HAP-1 (cell line): ENCODE measurements around the gene VAT1L.
"Not testable (repeated sequence)": the region's sequence is repeated elsewhere in the genome, so short reads cannot be mapped to it uniquely, and the experiment has no call there.

Source experiments
- DNase-seq, 2 experiments: peaks; one replicate each; pipeline ENCODE4 v3.0.0-alpha.2; 2016 to 2020; ENCODE audit warnings: low spot score in 2 of 2
- H3K27me3 ChIP-seq: fragments of 250-450 bp; sonication (Bioruptor Pico); 2 replicates; pipeline ENCODE4 v1.5.1; 2020; ENCODE audit warnings: low read depth, mild to moderate bottlenecking, moderate library complexity
- H3K36me3 ChIP-seq: fragments of 250-450 bp; sonication (Bioruptor Pico); replicated peaks from 2 replicates; pipeline ENCODE4 v1.5.1; 2020; ENCODE audit warnings: mild to moderate bottlenecking
- H3K4me1 ChIP-seq: fragments of 250-450 bp; sonication (Bioruptor Pico); 2 replicates; pipeline ENCODE4 v1.5.1; 2020; ENCODE audit warnings: mild to moderate bottlenecking
- H3K4me3 ChIP-seq: fragments of 250-450 bp; sonication (Bioruptor Pico); 2 replicates; pipeline ENCODE4 v1.5.1; 2020; ENCODE audit warnings: mild to moderate bottlenecking, moderate library complexity
- H3K9me3 ChIP-seq: fragments of 250-450 bp; sonication (Bioruptor Pico); 2 replicates; pipeline ENCODE4 v1.5.1; 2020; ENCODE audit warnings: mild to moderate bottlenecking, moderate library complexity
- in situ Hi-C: fragments of 300-500 bp; cut with MboI; formaldehyde crosslinking; loops from 3 replicates; pipeline ENCODE4 v1.14.3; 2020; ENCODE audit warnings: low sequenced_read_pairs, inconsistent platforms, mixed read lengths

VAT1L gene

DNA sequence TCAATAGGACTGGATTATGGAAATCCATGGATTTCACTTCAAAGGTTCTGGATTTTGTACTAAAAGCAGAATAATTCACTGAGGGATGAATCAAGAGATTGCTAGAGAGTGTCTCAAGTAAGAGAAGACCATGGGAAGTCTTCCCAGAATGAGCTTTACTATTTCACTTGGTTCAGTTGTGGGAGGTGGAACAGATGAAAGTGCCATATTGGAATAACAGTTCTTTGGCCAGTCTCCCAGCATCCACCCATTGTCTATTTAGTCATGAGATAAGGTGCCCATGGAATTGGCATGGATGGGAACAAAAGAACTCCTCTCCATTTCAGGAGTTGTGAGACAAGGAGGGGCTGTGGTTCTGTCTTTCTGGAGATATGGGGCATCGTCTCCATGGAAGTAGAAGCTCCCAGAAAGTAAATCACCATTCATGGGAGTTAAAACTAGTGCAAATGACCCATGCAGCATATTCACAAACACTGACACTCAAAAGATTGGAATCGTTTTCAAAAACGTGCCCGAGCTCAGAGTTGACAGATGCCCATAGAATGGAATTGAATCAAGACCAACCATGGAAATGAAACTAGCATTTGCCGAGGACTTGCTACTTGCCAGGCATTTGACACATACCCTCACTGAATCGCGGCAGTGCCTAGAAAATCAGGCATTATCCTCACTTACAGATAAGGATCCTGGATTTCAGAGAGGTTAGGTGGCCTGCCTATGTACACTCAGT lies 197.8 kb downstream of the VAT1L start:
- Histone ChIP-seq H3K4me3 (no peak overlapping the region), H3K9me3 (no peaks in the 10 kb centered on the region), H3K27me3 (no peaks in the 10 kb centered on the region), H3K36me3 (no peaks in the 10 kb centered on the region), H3K4me1 (no peaks in the 10 kb centered on the region)
- in situ Hi-C loops = no loop called here
- no peak for DNase-seq

DNA sequence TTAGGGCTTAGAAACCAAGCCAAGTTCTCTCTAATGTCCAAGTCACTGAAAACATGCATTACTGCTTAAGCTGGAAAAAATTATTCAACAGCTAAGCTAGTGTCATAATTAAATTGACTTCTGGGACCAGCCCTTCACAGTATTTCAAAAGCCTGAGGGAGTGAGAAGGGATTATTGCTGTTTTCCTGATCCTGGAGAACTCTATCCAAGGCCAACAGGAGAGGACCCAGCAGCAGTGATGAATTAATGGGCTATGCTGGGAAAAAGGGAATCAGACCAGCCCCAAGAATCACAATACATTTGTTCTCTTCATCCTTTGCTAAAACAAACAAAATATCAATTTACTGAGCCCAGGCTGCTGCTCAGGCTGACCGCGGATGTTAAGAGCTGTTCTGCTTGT lies 199.4 kb downstream of the VAT1L start:
- in situ Hi-C loops = no loop called here
- H3K4me1 ChIP-seq = peaks cover 3% of the 10 kb centered on the region; the same call in 1 of the 2 replicates
- no peak overlapping the region for H3K4me3 ChIP-seq
- H3K27me3 ChIP-seq = no peaks in the 10 kb centered on the region
- DNase-seq = no peak
- H3K36me3 ChIP-seq = no peaks in the 10 kb centered on the region
- H3K9me3 ChIP-seq = no peaks in the 10 kb centered on the region

DNA sequence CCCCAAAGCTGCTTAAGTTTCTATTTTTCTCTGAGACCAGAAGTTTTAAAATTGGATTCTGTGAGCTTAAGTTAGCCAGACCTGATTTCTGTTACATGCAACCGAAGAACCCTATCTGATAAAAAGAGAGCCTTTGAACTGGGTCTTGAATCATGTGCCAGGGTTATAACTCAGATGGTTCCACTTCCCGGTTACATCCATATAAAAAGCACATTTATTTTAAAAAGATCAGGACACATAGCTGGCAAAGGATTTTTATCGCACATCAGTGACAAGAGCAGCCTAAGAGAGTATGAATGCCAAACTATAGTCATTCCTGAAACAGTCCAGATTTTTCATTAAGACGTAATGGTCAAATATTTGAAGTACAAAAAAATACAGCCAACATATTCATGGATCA lies 201.5 kb downstream of the VAT1L start:
- in situ Hi-C loops = no loop called here
- Histone ChIP-seq H3K4me3 (no peak overlapping the region), H3K27me3 (no peaks in the 10 kb centered on the region)

DNA sequence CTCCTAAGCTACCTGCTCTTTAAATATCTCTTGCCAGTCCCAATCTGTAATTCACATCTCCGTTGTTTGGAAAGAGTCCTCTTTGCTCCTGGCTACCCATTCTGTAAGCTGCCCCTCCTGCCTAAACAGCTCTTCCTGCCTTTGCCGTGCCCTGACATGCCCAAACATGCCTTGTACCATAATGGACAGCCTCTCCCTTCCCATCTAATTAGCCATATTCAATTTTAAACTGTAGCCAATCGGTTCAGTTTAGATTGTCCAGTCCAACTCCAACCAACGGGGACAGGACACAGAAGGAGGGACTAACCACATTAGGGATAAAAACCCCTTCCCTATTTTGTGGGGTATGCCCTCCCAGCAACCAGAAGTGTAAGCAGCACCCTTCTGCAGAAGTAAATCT lies 203.3 kb downstream of the VAT1L start:
- no peaks in the 10 kb centered on the region for H3K27me3 ChIP-seq
- in situ Hi-C loops = no loop called here
- no peaks in the 10 kb centered on the region for H3K36me3 ChIP-seq
- no peak for DNase-seq
- no peak overlapping the region for H3K4me3 ChIP-seq
- peaks cover 3% of the 10 kb centered on the region; the same call in 1 of the 2 replicates for H3K4me1 ChIP-seq
- H3K9me3 ChIP-seq = no peaks in the 10 kb centered on the region

More for the DNA sequence above, 201.5 kb downstream of the VAT1L start:
- Histone ChIP-seq H3K9me3 (no peaks in the 10 kb centered on the region), H3K4me1 (peaks cover 3% of the 10 kb centered on the region; the same call in 1 of the 2 replicates), H3K36me3 (no peaks in the 10 kb centered on the region)
- no peak for DNase-seq

DNA sequence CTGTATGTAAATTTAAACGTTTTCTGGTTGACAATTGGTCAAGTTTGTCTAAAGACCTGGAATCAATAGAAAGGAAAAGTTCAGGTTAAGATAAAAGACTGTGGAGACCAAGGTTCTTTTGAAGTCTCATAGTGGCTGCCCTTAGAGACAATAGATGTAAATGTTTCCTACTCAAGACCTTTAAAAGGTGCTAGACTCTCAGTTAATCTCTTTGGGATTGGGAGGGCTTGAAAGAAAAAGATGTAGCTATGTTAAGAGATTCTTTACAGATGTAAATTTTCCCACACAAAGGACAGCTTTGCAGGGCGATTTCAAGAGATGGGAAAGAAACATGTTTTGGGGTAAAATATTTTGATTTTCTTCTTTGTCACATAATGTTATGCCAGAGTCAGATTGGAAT lies 204.0 kb downstream of the VAT1L start:
- H3K4me3 ChIP-seq, H3K9me3 ChIP-seq, in situ Hi-C loops, H3K27me3 ChIP-seq, H3K36me3 ChIP-seq, H3K4me1 ChIP-seq: not testable (repeated sequence)
- DNase-seq = peak in 1 of 2 experiments; percentile 29

DNA sequence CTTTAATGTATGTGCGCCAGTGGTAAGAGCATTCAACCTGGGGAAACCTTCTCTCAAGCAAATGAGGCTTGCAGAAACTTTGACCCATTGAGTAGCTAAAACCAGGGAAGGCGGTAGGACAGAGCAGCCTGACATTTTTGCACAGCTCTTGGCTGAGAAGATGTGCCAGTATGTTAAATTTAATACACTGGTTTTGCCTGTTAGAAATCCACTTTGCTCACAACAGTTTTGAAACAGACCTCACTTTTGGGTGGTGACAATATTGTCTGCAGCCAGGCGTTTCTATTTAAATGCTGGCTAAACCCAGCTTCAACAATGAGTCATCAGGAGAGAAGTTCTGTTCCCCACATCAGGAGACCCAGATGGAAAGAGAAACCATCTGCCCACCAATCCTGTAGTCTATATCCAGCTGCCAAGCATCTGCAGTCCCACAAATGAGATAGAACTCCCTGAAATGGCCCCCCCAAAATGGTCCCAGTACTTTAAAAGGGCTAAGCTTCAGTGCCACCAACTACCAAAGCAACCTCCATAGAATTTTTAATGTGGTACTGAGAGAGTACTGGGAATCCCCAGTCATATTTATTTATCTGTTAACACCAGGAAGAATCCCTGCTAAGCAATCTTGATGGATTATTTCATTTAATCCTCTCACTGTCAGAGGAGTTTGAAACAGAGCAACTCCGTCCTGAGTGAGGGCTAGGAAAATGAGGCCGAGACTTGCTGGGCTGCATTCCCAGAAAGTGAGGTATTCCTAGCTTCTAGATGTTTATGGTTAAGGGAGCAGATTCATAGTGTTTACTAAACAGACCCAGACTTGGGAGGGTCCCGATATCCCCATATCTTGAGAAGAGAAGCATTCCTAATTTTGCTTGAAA lies 205.0 kb downstream of the VAT1L start:
- Histone ChIP-seq H3K27me3 (no peaks in the 10 kb centered on the region), H3K9me3 (no peaks in the 10 kb centered on the region), H3K4me3 (no peak overlapping the region), H3K36me3 (no peaks in the 10 kb centered on the region), H3K4me1 (peaks cover 3% of the 10 kb centered on the region; the same call in 1 of the 2 replicates)
- in situ Hi-C loops = no loop called here
- DNase-seq = no peak

DNA sequence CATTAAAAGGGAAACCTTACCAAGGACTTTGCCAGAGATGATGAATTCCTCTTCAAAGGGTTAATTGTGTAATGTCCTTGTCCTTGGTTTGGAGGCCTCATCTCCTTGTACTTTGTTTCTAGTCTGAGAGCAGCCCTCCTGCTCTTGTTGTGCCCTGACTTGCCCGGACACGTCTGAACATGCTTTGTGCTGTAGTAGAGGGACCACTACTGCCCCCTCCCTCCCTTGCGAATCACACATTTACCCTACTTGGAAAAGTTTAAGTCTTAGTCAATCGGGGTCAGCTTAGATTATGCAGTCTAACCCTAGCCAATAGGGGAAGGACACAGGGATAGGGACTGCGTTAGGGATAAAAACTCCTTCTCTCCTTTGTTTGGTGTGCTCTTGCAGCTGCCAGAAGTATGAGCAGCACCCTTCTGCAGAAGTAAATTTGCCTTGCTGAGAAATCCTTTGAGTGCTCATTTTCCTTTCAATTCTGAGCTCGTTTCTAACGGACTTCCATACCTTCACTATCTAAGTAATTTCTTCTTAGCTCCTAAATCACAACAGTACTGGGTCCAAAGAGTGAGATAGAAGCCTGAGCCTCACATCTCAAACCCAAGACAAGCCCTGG lies 207.6 kb downstream of the VAT1L start:
- in situ Hi-C loops = no loop called here
- no peak for DNase-seq
- no peaks in the 10 kb centered on the region for H3K36me3 ChIP-seq
- no peaks in the 10 kb centered on the region for H3K27me3 ChIP-seq
- no peak overlapping the region for H3K4me3 ChIP-seq
- H3K9me3 ChIP-seq = no peaks in the 10 kb centered on the region
- H3K4me1 ChIP-seq = peaks cover 3% of the 10 kb centered on the region; the same call in 1 of the 2 replicates

DNA sequence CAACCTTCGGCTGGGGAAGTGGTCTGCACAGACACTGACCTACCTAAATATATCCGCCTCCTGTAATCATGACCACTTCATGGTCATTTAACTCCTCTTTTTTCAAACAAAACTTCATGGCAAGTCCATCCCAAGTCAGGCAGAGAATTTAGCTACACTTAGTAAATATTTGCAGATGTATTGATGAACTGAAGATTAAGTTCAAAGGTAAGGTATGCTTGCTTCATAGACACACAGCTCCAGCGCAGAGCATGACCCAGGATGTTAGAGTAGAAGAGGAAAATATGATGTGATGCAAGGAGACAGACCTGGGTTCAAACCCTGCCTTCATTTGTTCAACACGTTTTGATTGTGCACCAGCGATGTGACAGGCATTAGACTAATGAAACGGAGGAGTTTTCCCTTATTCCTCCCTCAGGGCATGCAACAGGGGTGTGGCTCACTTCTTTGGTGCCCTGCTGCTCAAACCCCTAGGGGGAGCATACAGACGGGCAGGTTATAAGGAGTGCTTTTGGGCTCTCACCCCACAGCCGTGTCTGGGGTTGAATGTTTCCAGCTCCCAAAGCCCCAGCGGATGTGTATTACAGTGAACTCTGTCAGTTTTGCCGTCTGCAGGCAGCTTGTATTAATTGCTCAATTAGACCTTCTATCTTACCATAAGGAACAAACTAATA lies 210.1 kb downstream of the VAT1L start:
- no peaks in the 10 kb centered on the region for H3K27me3 ChIP-seq
- DNase-seq = no peak
- in situ Hi-C loops = no loop called here
- no peaks in the 10 kb centered on the region for H3K36me3 ChIP-seq
- no peak overlapping the region for H3K4me3 ChIP-seq
- no peaks in the 10 kb centered on the region for H3K9me3 ChIP-seq
- no peaks in the 10 kb centered on the region for H3K4me1 ChIP-seq

DNA sequence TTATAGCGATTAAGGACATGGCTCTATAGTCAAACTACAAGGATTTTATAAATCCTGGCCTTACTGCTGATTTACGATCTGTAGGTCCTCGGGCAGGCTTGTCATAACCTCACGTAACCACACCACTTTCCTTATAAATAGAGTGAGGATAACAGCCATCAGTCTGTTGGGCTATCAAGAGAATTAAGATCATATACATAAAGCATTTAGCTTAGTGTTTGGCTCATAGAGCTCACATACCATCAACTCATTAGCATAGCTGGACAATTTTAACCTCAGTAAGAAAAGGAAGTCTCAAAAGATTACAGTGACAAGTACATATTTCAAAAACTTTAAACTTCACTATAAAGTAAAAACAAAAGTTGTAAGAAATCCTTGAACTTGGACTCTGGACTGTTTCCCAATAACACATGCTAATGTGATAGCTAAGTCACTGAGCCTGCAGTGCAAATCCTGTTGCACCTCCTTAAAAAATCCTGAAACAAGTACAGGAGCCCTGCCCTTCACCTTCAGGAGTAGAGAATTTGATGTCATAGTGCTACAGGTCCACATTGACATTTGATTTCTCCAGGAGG lies 213.2 kb downstream of the VAT1L start:
- no peaks in the 10 kb centered on the region for H3K4me1 ChIP-seq
- no peak for DNase-seq
- no peaks in the 10 kb centered on the region for H3K36me3 ChIP-seq
- in situ Hi-C loops = no loop called here
- no peaks in the 10 kb centered on the region for H3K9me3 ChIP-seq
- no peaks in the 10 kb centered on the region for H3K27me3 ChIP-seq
- no peak overlapping the region for H3K4me3 ChIP-seq

DNA sequence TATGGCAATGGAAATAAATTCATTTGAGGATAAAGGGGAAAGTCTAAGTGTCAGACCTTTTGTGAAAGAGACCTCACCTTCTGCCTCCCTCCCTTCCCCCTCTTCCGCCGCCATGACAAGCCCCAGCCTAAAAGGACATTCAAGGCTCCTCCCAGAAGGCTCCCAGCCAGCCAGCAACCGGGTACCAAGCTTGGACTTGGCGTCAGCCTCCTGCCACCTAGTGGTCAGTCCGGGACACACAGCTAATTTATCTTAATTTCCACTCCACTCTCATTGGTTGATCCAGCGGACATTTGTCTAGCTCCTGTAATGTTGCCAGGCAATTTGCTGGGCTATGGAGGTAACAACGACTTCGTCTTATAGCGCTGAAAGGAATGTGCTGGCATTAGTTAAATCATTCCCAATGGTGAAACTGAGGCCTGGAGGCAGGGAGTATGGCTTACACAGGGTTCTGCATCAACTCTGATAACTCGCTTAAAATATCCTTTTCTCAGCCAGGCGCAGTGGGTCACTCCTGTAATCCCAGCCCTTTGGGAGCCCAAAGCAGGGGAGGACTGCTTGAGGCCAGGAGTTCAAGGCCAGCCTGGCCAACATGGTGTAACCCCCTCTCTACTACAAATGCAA lies 214.7 kb downstream of the VAT1L start:
- H3K36me3 ChIP-seq = no peaks in the 10 kb centered on the region
- H3K4me1 ChIP-seq = no peaks in the 10 kb centered on the region
- peak; percentile 76 to 92 for DNase-seq
- no peaks in the 10 kb centered on the region for H3K9me3 ChIP-seq
- no peak overlapping the region for H3K4me3 ChIP-seq
- no peaks in the 10 kb centered on the region for H3K27me3 ChIP-seq
- in situ Hi-C loops = no loop called here

DNA sequence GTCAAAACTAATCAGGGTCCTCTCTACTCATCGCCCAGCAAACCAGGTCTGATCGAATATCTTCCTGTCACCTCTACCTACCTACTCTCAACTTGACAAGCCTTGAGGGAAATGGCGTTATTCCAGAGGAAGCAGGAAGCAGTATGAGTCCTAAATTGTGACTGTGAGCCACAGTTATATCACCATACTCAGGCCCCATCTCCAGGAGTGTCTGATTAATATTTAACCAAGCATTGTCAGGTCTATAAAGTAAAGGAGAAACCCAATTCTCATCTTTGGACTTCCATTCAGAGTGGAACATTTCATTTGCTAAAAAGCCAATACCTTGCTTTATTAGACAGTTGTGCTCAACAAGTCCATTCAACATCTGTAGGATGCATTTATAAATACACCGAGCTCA lies 216.2 kb downstream of the VAT1L start:
- H3K27me3 ChIP-seq = no peaks in the 10 kb centered on the region
- H3K9me3 ChIP-seq = no peaks in the 10 kb centered on the region
- no peaks in the 10 kb centered on the region for H3K36me3 ChIP-seq
- no peak for DNase-seq
- H3K4me1 ChIP-seq = no peaks in the 10 kb centered on the region
- in situ Hi-C loops = no loop called here
- H3K4me3 ChIP-seq = no peak overlapping the region

DNA sequence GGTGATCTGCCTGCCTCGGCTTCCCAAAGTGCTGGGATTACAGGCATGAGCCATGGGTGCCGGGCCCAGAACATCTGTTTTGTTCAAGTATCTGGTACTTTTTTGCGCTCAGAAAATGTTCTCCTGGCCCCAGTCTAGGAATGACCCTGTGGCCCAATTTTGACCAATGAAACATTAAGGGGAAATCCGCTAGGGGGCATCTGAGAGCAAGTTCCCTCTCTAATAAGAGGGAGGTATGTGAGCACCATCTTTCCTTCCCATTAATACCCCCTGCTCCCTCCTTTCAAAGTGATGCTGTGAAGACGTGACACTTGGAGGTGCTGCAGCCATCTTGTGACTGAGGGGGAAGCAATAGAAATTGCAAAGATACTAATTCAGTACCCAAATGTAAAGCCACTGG lies 217.5 kb downstream of the VAT1L start:
- no peaks in the 10 kb centered on the region for H3K27me3 ChIP-seq
- no peaks in the 10 kb centered on the region for H3K9me3 ChIP-seq
- in situ Hi-C loops = no loop called here
- no peaks in the 10 kb centered on the region for H3K36me3 ChIP-seq
- H3K4me3 ChIP-seq = no peak overlapping the region
- DNase-seq = peak in 1 of 2 experiments; percentile 52
- H3K4me1 ChIP-seq = no peaks in the 10 kb centered on the region

DNA sequence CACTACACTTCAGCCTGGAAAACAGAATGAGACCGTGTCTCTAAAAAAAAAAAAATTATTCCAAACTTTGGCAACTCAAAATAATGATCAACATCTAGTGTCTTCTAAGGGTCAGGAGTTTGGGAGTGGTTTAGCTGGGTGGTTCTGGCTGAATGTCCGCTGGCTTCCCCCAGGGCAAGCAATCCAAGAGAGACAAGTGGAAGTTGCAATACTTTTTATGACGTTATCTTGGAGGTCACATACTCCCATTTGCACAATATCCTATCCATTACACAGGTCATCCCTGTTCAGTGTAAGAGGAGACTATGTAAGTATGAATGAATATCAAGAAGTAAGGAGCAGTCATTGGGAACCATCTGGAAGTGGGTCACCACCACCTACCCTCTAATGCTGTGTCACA lies 218.8 kb downstream of the VAT1L start:
- Histone ChIP-seq H3K27me3 (no peaks in the 10 kb centered on the region), H3K4me1 (no peaks in the 10 kb centered on the region), H3K36me3 (no peaks in the 10 kb centered on the region), H3K4me3 (no peak overlapping the region), H3K9me3 (no peaks in the 10 kb centered on the region)
- in situ Hi-C loops = no loop called here
- DNase-seq = no peak
